ENCODE results near the gene THPO. TPM values are rescaled to one million over a fixed set of nuclear protein-coding genes. Genes with fewer than 3 reads are reported as not detected.

THPO gene
- total and polyA plus RNA-seq, 10 of the 15 experiments (the other 5 are each of a cell fraction or from before 2014, with no cell fraction given), result not detected

GRCh38 chr3:184399410-184399809 is 21.4 kb upstream of the THPO start:
- ChIA-PET RAD21 (ENCODE audit: unreplicated experiment) (no interaction called here), CTCF (no interaction called here), SMC1A (ENCODE audit: uncharacterized antibody, unreplicated experiment) (no interaction called here), POLR2A (interaction anchor here (0.5 kb wide), 1 partner anchor 52 kb away, joined by 4 read pairs; no protein-coding TSS in a partner anchor)
- no peak overlapping the region for H3K9ac ChIP-seq (ENCODE audit: control insufficient read depth, insufficient read depth, low read length)
- intact Hi-C loops (cut with micrococcal nuclease; ENCODE audit: unreplicated experiment) (no loop called here), in situ Hi-C loops (cut with MboI) (no loop called here)
- ATAC-seq (no peak), FAIRE-seq (no peak), DNase-seq (ENCODE audit: low read depth, low spot score) (no peak)
- no peak overlapping the region for H3K4me2 ChIP-seq (ENCODE audit: control insufficient read depth, insufficient read depth)
- no peaks in the 10 kb centered on the region for H3K4me1 ChIP-seq (ENCODE audit: control insufficient read depth, insufficient read depth, low read length)
- no peaks in the 10 kb centered on the region for H3K36me3 ChIP-seq (ENCODE audit: control insufficient read depth in 2 of 2, insufficient read depth in 2 of 2, low read length in 1 of 2)
- no TSS peak for BruUV-seq (replicated peaks)
- H3K4me3 ChIP-seq, result no peak overlapping the region
- H3K27ac ChIP-seq (ENCODE audit: control insufficient read depth, insufficient read depth), result no peak overlapping the region
- no peak overlapping the region for H2AFZ ChIP-seq (ENCODE audit: control insufficient read depth, low read depth, low read length)
- H3K9me3 ChIP-seq (replicated peaks; ENCODE audit: control insufficient read depth, insufficient read depth, low read length), result no peaks in the 10 kb centered on the region
- no peaks in the 10 kb centered on the region for H4K20me1 ChIP-seq (ENCODE audit: control insufficient read depth, insufficient read depth)
- WGBS (ENCODE audit: insufficient coverage, insufficient replicate concordance, low lambda C conversion rate, missing lambda C conversion rate), result 59% methylated on average over 7 of the region's 9 CpGs
- peaks cover 0 to 4% of the 10 kb centered on the region in 2 experiments; a peak in 3 of 4 replicates for H3K27me3 ChIP-seq (replicated peaks in 1 of 2; ENCODE audit: control insufficient read depth in 2 of 2, insufficient read depth in 2 of 2, low read length in 1 of 2)
- TF ChIP-seq ZNF217 (IDR thresholded peaks at IDR 0.05) (no peak), YY1 (IDR thresholded peaks at IDR 0.05; ENCODE audit: low read depth, low read length) (no peak), MTA2 (IDR thresholded peaks at IDR 0.05; ENCODE audit: low read depth) (no peak)
- no peaks in the 10 kb centered on the region for H3K79me2 ChIP-seq (ENCODE audit: control insufficient read depth, insufficient read depth, low read length)

DNA sequence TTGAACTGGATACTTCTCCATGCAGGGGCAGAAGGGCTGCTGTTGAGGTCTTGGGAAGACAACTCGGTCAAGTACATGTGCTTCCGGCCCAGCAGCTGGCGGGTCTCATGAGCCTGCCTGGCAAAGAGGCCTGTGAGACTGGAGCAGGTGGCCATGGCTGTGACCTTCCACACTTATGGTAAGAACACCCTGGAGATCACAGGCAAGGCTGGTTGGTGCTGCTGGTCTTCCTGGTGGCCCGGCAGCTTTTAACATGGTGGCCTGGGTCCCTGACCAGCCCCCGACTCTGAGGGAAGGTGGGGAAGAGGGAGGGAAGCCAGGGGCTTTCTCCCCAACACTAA is 17.3 kb upstream of the THPO start:
- Histone ChIP-seq H2AFZ (ENCODE audit: control insufficient read depth, low read depth, low read length) (no peak overlapping the region), H3K9ac (ENCODE audit: control insufficient read depth, insufficient read depth, low read length) (no peak overlapping the region), H3K79me2 (ENCODE audit: control insufficient read depth, insufficient read depth, low read length) (no peaks in the 10 kb centered on the region), H3K27me3 (replicated peaks in 1 of 2; ENCODE audit: control insufficient read depth in 2 of 2, insufficient read depth in 2 of 2, low read length in 1 of 2) (peaks cover 0 to 4% of the 10 kb centered on the region in 2 experiments), H3K9me3 (replicated peaks; ENCODE audit: control insufficient read depth, insufficient read depth, low read length) (no peaks in the 10 kb centered on the region), H3K4me1 (ENCODE audit: control insufficient read depth, insufficient read depth, low read length) (no peaks in the 10 kb centered on the region), H4K20me1 (ENCODE audit: control insufficient read depth, insufficient read depth) (no peaks in the 10 kb centered on the region), H3K36me3 (ENCODE audit: control insufficient read depth in 2 of 2, insufficient read depth in 2 of 2, low read length in 1 of 2) (no peaks in the 10 kb centered on the region), H3K4me3 (no peak overlapping the region), H3K4me2 (ENCODE audit: control insufficient read depth, insufficient read depth) (no peak overlapping the region), H3K27ac (ENCODE audit: control insufficient read depth, insufficient read depth) (no peak overlapping the region)
- TF ChIP-seq NR2F1 (conservative IDR thresholded peaks at IDR 0.05), result no peak
- no peak for TF ChIP-seq HDAC2 (IDR thresholded peaks at IDR 0.05)
- TF ChIP-seq, protein P1, sequence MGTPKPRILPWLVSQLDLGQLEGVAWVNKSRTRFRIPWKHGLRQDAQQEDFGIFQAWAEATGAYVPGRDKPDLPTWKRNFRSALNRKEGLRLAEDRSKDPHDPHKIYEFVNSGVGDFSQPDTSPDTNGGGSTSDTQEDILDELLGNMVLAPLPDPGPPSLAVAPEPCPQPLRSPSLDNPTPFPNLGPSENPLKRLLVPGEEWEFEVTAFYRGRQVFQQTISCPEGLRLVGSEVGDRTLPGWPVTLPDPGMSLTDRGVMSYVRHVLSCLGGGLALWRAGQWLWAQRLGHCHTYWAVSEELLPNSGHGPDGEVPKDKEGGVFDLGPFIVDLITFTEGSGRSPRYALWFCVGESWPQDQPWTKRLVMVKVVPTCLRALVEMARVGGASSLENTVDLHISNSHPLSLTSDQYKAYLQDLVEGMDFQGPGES (IDR thresholded peaks at IDR 0.05), result no peak
- TF ChIP-seq CBX3 (IDR thresholded peaks at IDR 0.05; ENCODE audit: borderline replicate concordance, low read depth), result no peak
- TF ChIP-seq POLR2AphosphoS5 (IDR thresholded peaks at IDR 0.05; ENCODE audit: low read length), result no peak
- TF ChIP-seq BRCA1 (IDR thresholded peaks at IDR 0.05; ENCODE audit: low read depth, low read length), result no peak
- TF ChIP-seq IRF5 (IDR thresholded peaks at IDR 0.05; ENCODE audit: borderline replicate concordance), result no peak
- TF ChIP-seq NR2C2 (IDR thresholded peaks at IDR 0.05; ENCODE audit: borderline replicate concordance, control insufficient read depth, insufficient read length, low read depth), result no peak
- ChIA-PET POLR2A (no interaction called here), SMC1A (ENCODE audit: uncharacterized antibody, unreplicated experiment) (no interaction called here), RAD21 (ENCODE audit: unreplicated experiment) (no interaction called here), CTCF (no interaction called here)
- in situ Hi-C loops (cut with MboI) (no loop called here), intact Hi-C loops (cut with micrococcal nuclease; ENCODE audit: unreplicated experiment) (no loop called here)
- BruUV-seq (replicated peaks), result no TSS peak
- FAIRE-seq (no peak), ATAC-seq (no peak), DNase-seq (ENCODE audit: low read depth, low spot score) (no peak)
- 34% methylated on average over 5 of the region's 5 CpGs for WGBS (ENCODE audit: insufficient coverage, insufficient replicate concordance, low lambda C conversion rate, missing lambda C conversion rate)
